Liver (tissue), 9 donors: ENCODE results near the gene PLAC1. TPM values are rescaled to one million over a fixed set of nuclear protein-coding genes. Genes with fewer than 3 reads are reported as not detected.

ENCODE experiments used
- DNase-seq: peaks from one replicate; pipeline ENCODE4 v3.0.0-alpha.2; 2017; ENCODE audit warnings: low spot score
- H3K27ac ChIP-seq, 2 donors: one replicate each; pipeline ENCODE4 v1.7.0; 2013; ENCODE audit warnings: inconsistent platforms in 2 of 2, low read length in 2 of 2, control low read depth in 1 of 2, low read depth in 1 of 2, mild to moderate bottlenecking in 1 of 2
- H3K27me3 ChIP-seq, 4 donors: one replicate each; pipeline versions ENCODE4 v1.6.1 to v1.7.0; 2013; ENCODE audit warnings: low read length in 3 of 4, inconsistent platforms in 1 of 4, mild to moderate bottlenecking in 1 of 4, moderate library complexity in 1 of 4; ENCODE audit not compliant: control insufficient read depth in 4 of 4, insufficient read depth in 4 of 4
- H3K36me3 ChIP-seq, 4 donors: one replicate each; pipeline versions ENCODE4 v1.6.1 to v1.7.0; 2013; ENCODE audit warnings: low read length in 3 of 4, mild to moderate bottlenecking in 3 of 4, low read depth in 1 of 4, moderate library complexity in 1 of 4; ENCODE audit not compliant: control insufficient read depth in 4 of 4, insufficient read depth in 3 of 4
- H3K4me1 ChIP-seq, 4 donors: one replicate each; pipeline versions ENCODE4 v1.6.1 to v1.7.0; 2013; ENCODE audit warnings: low read length in 3 of 4, mild to moderate bottlenecking in 3 of 4, moderate library complexity in 1 of 4; ENCODE audit not compliant: control insufficient read depth in 4 of 4, insufficient read depth in 4 of 4
- H3K4me3 ChIP-seq, 3 donors: one replicate each; pipeline versions ENCODE4 v1.6.1 to v1.7.0; 2013; ENCODE audit warnings: low read length in 3 of 3, control low read depth in 1 of 3, low read depth in 1 of 3, mild to moderate bottlenecking in 1 of 3
- H3K9ac ChIP-seq, 2 donors: one replicate each; pipeline ENCODE4 v1.7.0; 2013; ENCODE audit warnings: low read length in 2 of 2, mild to moderate bottlenecking in 2 of 2, moderate library complexity in 2 of 2, control low read depth in 1 of 2, low read depth in 1 of 2
- H3K9me3 ChIP-seq, 4 donors: one replicate each; pipeline versions ENCODE4 v1.6.1 to v1.7.0; 2013; ENCODE audit warnings: low read length in 3 of 4; ENCODE audit not compliant: control insufficient read depth in 4 of 4
- ATF3 ChIP-seq: IDR thresholded peaks from 2 replicates; pipeline ENCODE4 v1.6.1; 2016; ENCODE audit warnings: antibody characterized with exemption
- CTCF ChIP-seq: fragments of 150-350 bp; IDR thresholded peaks from 2 replicates; pipeline ENCODE4 v1.5.1; 2017; ENCODE audit warnings: improper control_type of control experiment, low read depth, low read length; ENCODE audit not compliant: missing input control
- EGR1 ChIP-seq, 2 donors: IDR thresholded peaks; 2 replicates each; pipeline ENCODE4 v1.6.1; 2016 to 2018; ENCODE audit warnings: antibody characterized with exemption in 2 of 2, low read depth in 2 of 2
- FOXA1 ChIP-seq: IDR thresholded peaks from 2 replicates; pipeline ENCODE4 v1.6.1; 2016; ENCODE audit warnings: antibody characterized with exemption
- FOXA2 ChIP-seq: IDR thresholded peaks from 2 replicates; pipeline ENCODE4 v1.6.1; 2016; ENCODE audit warnings: antibody characterized with exemption
- GABPA ChIP-seq, 2 donors: IDR thresholded peaks in 1 of 2; conservative IDR thresholded peaks in 1 of 2; 2 replicates each; pipeline ENCODE4 v1.6.1; 2016; ENCODE audit warnings: antibody characterized with exemption in 2 of 2, mild to moderate bottlenecking in 1 of 2, moderate library complexity in 1 of 2
- HNF4A ChIP-seq, 2 donors: conservative IDR thresholded peaks; 2 replicates each; pipeline ENCODE4 v1.6.1; 2016; ENCODE audit warnings: antibody characterized with exemption in 2 of 2, mild to moderate bottlenecking in 2 of 2
- HNF4G ChIP-seq: IDR thresholded peaks from 2 replicates; pipeline ENCODE4 v1.6.1; 2016; ENCODE audit warnings: antibody characterized with exemption
- JUND ChIP-seq, 2 donors: IDR thresholded peaks; 2 replicates each; pipeline ENCODE4 v1.6.1; 2016; ENCODE audit warnings: antibody characterized with exemption in 2 of 2
- NR2F2 ChIP-seq: IDR thresholded peaks from 2 replicates; pipeline ENCODE4 v1.6.1; 2016; ENCODE audit warnings: antibody characterized with exemption
- RAD21 ChIP-seq, 2 donors: IDR thresholded peaks; 2 replicates each; pipeline ENCODE4 v1.6.1; 2016; ENCODE audit warnings: antibody characterized with exemption in 2 of 2, mild to moderate bottlenecking in 2 of 2
- REST ChIP-seq: IDR thresholded peaks from 2 replicates; pipeline ENCODE4 v1.6.1; 2016; ENCODE audit warnings: antibody characterized with exemption, mild to moderate bottlenecking
- RXRA ChIP-seq, 2 donors: IDR thresholded peaks; 2 replicates each; pipeline ENCODE4 v1.6.1; 2017 to 2018; ENCODE audit warnings: antibody characterized with exemption in 2 of 2, mild to moderate bottlenecking in 1 of 2
- SP1 ChIP-seq: IDR thresholded peaks from 2 replicates; pipeline ENCODE4 v1.6.1; 2018; ENCODE audit warnings: antibody characterized with exemption, mild to moderate bottlenecking
- TAF1 ChIP-seq: conservative IDR thresholded peaks from 2 replicates; pipeline ENCODE4 v1.6.1; 2016; ENCODE audit warnings: antibody characterized with exemption, mild to moderate bottlenecking
- YY1 ChIP-seq: IDR thresholded peaks from 2 replicates; pipeline ENCODE4 v1.6.1; 2016; ENCODE audit warnings: antibody characterized with exemption, mild to moderate bottlenecking
- ZBTB33 ChIP-seq: IDR thresholded peaks from 2 replicates; pipeline ENCODE4 v1.6.1; 2016; ENCODE audit warnings: antibody characterized with exemption
- WGBS: extraction: QIAGEN DNeasy Blood & Tissue Kit; methylation state at CpG from one replicate; pipeline ENCODE4 v1.1.7; 2013; 5-methylcytosine and 5-hydroxymethylcytosine counted together
- polyA plus RNA-seq, 2 donors: library from polyadenylated mRNA; stranded (reverse) in 1 of 2; unstranded in 1 of 2; fragments of 200-250 nt in 1 of 2; fragments of >200 nt in 1 of 2; fragmentation: Nextera tagmentation in 1 of 2; extraction: Ambion mirVana in 1 of 2; gene quantifications; one replicate each; pipeline versions ENCODE4 v1.2.1 to v1.2.3, GENCODE V29; 2013 to 2015
- total RNA-seq, 2 donors: library from RNA; depleted of rRNA; stranded (reverse); fragments of >200 nt; gene quantifications; one replicate each; pipeline ENCODE4 v1.2.3, GENCODE V29; 2014
- donor health status: healthy.
- donor health status: healthy.
- donor health status: healthy.
- donor health status: healthy.
- donor health status: healthy.

The PLAC1 gene
- total and polyA plus RNA-seq, 4 donors: not detected

- no peaks in the 10 kb centered on the region for H3K36me3 ChIP-seq
- no peak for TF ChIP-seq FOXA1
- TF ChIP-seq RAD21 (IDR thresholded peaks at IDR 0.05): no peak
- no peak for TF ChIP-seq RXRA (IDR thresholded peaks at IDR 0.05)
- TF ChIP-seq FOXA2: no peak
- no peak for TF ChIP-seq REST
- no peak for TF ChIP-seq GABPA (IDR thresholded peaks at IDR 0.05 in 1 of 2, conservative IDR thresholded peaks at IDR 0.05 in 1 of 2)
- no peak for TF ChIP-seq NR2F2
- TF ChIP-seq SP1: no peak
- no peak for TF ChIP-seq HNF4G
- no peak for TF ChIP-seq HNF4A (conservative IDR thresholded peaks at IDR 0.05)
- TF ChIP-seq ATF3: no peak
- no peak for TF ChIP-seq ZBTB33
- no peak for TF ChIP-seq JUND (IDR thresholded peaks at IDR 0.05)
- no peak for TF ChIP-seq EGR1 (IDR thresholded peaks at IDR 0.05; ENCODE audit: low read depth in 2 of 2)
- TF ChIP-seq YY1: no peak
- TF ChIP-seq CTCF: no peak
- TF ChIP-seq TAF1: no peak
- no peak overlapping the region for H3K4me3 ChIP-seq
- DNase-seq: no peak
- no peaks in the 10 kb centered on the region for H3K27me3 ChIP-seq
- H3K27ac ChIP-seq: no peak overlapping the region
- no peaks in the 10 kb centered on the region for H3K4me1 ChIP-seq
- 93% methylated on average over 4 of the region's 4 CpGs for WGBS
- H3K9me3 ChIP-seq: peaks cover 0 to 3% (median 0%) of the 10 kb centered on the region in 4 donors
- H3K9ac ChIP-seq: no peak overlapping the region
These were observed 8.5 kb downstream of the PLAC1 start for GRCh38 chrX:134649770-134650169.

- no peak for DNase-seq
- peaks cover 0 to 3% (median 0%) of the 10 kb centered on the region in 4 donors for H3K9me3 ChIP-seq
- no peak overlapping the region for H3K9ac ChIP-seq
- 72% methylated on average over 2 of the region's 2 CpGs for WGBS
- no peak overlapping the region for H3K27ac ChIP-seq
- H3K4me3 ChIP-seq: no peak overlapping the region
- no peaks in the 10 kb centered on the region for H3K4me1 ChIP-seq
- H3K27me3 ChIP-seq: no peaks in the 10 kb centered on the region
- no peaks in the 10 kb centered on the region for H3K36me3 ChIP-seq
- TF ChIP-seq REST (no peak), GABPA (IDR thresholded peaks at IDR 0.05 in 1 of 2, conservative IDR thresholded peaks at IDR 0.05 in 1 of 2) (no peak), CTCF (no peak), ZBTB33 (no peak), RAD21 (IDR thresholded peaks at IDR 0.05) (no peak), NR2F2 (no peak)
These were observed 10.8 kb downstream of the PLAC1 start for GRCh38 chrX:134647477-134647877.
